ENCODE results near the gene UBE2J1.
"Not testable (repeated sequence)": the region's sequence is repeated elsewhere in the genome, so short reads cannot be mapped to it uniquely, and the experiment has no call there.

The UBE2J1 gene

GRCh38 chr6:89352278-89353117 is at the start of gene UBE2J1:
UBE2J1 (minus strand) TSS chr6:89352722; CDS start chr6:89352569, 153 bp downstream.
- DNase-seq, result peak; percentile 66

GRCh38 chr6:89400912-89401399 is 48.4 kb upstream of the UBE2J1 start:
- DNase-seq, result no peak

- DNase-seq, result no peak
Measured at GRCh38 chr6:89400050-89400449, 47.5 kb upstream of the UBE2J1 start.

GRCh38 chr6:89398762-89399525 is 46.4 kb upstream of the UBE2J1 start:
- no peak for DNase-seq

- not testable (repeated sequence) for DNase-seq
Measured at GRCh38 chr6:89397884-89398283, 45.4 kb upstream of the UBE2J1 start.

GRCh38 chr6:89393659-89394058 is 41.1 kb upstream of the UBE2J1 start:
- DNase-seq, result no peak

- no peak for DNase-seq
Measured at GRCh38 chr6:89392823-89393222, 40.3 kb upstream of the UBE2J1 start.

GRCh38 chr6:89388846-89389245 is 36.3 kb upstream of the UBE2J1 start:
- no peak for DNase-seq

GRCh38 chr6:89387516-89388201 is 35.1 kb upstream of the UBE2J1 start:
- no peak for DNase-seq

GRCh38 chr6:89386917-89387491 is 34.5 kb upstream of the UBE2J1 start:
- DNase-seq, result no peak

GRCh38 chr6:89385846-89386245 is 33.3 kb upstream of the UBE2J1 start:
- no peak for DNase-seq

- DNase-seq, result peak; percentile 97
Measured at GRCh38 chr6:89385156-89385667, 32.7 kb upstream of the UBE2J1 start.

GRCh38 chr6:89381031-89381430 is 28.5 kb upstream of the UBE2J1 start:
- DNase-seq, result no peak

- peak; percentile 64 for DNase-seq
Measured at GRCh38 chr6:89379281-89379680, 26.8 kb upstream of the UBE2J1 start.

- no peak for DNase-seq
Measured at GRCh38 chr6:89378628-89379027, 26.1 kb upstream of the UBE2J1 start.

GRCh38 chr6:89375427-89376267 is 23.1 kb upstream of the UBE2J1 start:
- peak; percentile 34 for DNase-seq

GRCh38 chr6:89372506-89372901 is 20.0 kb upstream of the UBE2J1 start:
- no peak for DNase-seq

GRCh38 chr6:89371849-89372505 is 19.5 kb upstream of the UBE2J1 start:
- DNase-seq, result peak; percentile 42

- DNase-seq, result no peak
Measured at GRCh38 chr6:89368999-89369398, 16.5 kb upstream of the UBE2J1 start.

GRCh38 chr6:89368107-89368506 is 15.6 kb upstream of the UBE2J1 start:
- peak; percentile 7 for DNase-seq

GRCh38 chr6:89364586-89364985 is 12.1 kb upstream of the UBE2J1 start:
- no peak for DNase-seq
